OCI-M2 (cell line): ENCODE measurements around the gene MFSD2A.
"Not testable (repeated sequence)": the region's sequence is repeated elsewhere in the genome, so short reads cannot be mapped to it uniquely, and the experiment has no call there.

Experiments
- DNase-seq: peaks from one replicate; lab custom pipeline; 2025; ENCODE audit not compliant: unreplicated experiment; lab: John Stamatoyannopoulos, UW

Gene MFSD2A

GRCh38 chr1:39965044-39965443, 10.1 kb downstream of the MFSD2A start:
- no peak for DNase-seq

GRCh38 chr1:39969048-39969447, 14.1 kb downstream of the MFSD2A start:
- DNase-seq = no peak

- no peak for DNase-seq
Observed at GRCh38 chr1:39969531-39970270, 14.8 kb downstream of the MFSD2A start.

- no peak for DNase-seq
Observed at GRCh38 chr1:39970274-39970673, 15.3 kb downstream of the MFSD2A start.

- DNase-seq = no peak
Observed at GRCh38 chr1:39971138-39971537, 16.2 kb downstream of the MFSD2A start.

GRCh38 chr1:39973503-39974135, 18.7 kb downstream of the MFSD2A start:
- DNase-seq = no peak

GRCh38 chr1:39976732-39977131, 21.8 kb downstream of the MFSD2A start:
- DNase-seq = no peak

GRCh38 chr1:39977202-39977601, 22.3 kb downstream of the MFSD2A start:
- DNase-seq = no peak

- no peak for DNase-seq
Observed at GRCh38 chr1:39979654-39980053, 24.7 kb downstream of the MFSD2A start.

GRCh38 chr1:39980555-39981313, 25.8 kb downstream of the MFSD2A start:
- DNase-seq = no peak

GRCh38 chr1:39981385-39981784, 26.4 kb downstream of the MFSD2A start:
- DNase-seq = no peak

GRCh38 chr1:39981945-39982344, 27.0 kb downstream of the MFSD2A start:
- DNase-seq = no peak

- DNase-seq = not testable (repeated sequence)
Observed at GRCh38 chr1:39984480-39984879, 29.5 kb downstream of the MFSD2A start.

GRCh38 chr1:39984951-39985350, 30.0 kb downstream of the MFSD2A start:
- DNase-seq = no peak

- no peak for DNase-seq
Observed at GRCh38 chr1:39987869-39988268, 32.9 kb downstream of the MFSD2A start.

GRCh38 chr1:39988618-39989343, 33.8 kb downstream of the MFSD2A start:
- no peak for DNase-seq

GRCh38 chr1:39990428-39990827, 35.5 kb downstream of the MFSD2A start:
- no peak for DNase-seq

- no peak for DNase-seq
Observed at GRCh38 chr1:39992234-39992633, 37.3 kb downstream of the MFSD2A start.

GRCh38 chr1:39992888-39993287, 37.9 kb downstream of the MFSD2A start:
- no peak for DNase-seq

- DNase-seq = no peak
Observed at GRCh38 chr1:39995973-39996393, 41.0 kb downstream of the MFSD2A start.

GRCh38 chr1:39996396-39997004, 41.6 kb downstream of the MFSD2A start:
- DNase-seq = no peak
